Trophoblast cell (in vitro differentiated cells and primary cell): ENCODE results near the gene EPB41L2.

Experiments
- DNase-seq, 2 donors: peaks; one replicate each; pipeline ENCODE4 v3.0.0-alpha.2; 2016
- H2AFZ ChIP-seq: 2 replicates; pipeline ENCODE4 v1.6.1; 2013; ENCODE audit warnings: low read length, moderate library complexity, mild to moderate bottlenecking; ENCODE audit not compliant: insufficient read depth, poor library complexity
- H2AK5ac ChIP-seq: 2 replicates; pipeline ENCODE4 v1.6.1; 2013; ENCODE audit warnings: mild to moderate bottlenecking, low read length
- H2BK120ac ChIP-seq: 2 replicates; pipeline ENCODE4 v1.6.1; 2013; ENCODE audit warnings: low read length, mild to moderate bottlenecking, moderate library complexity; ENCODE audit not compliant: insufficient read depth, poor library complexity
- H2BK12ac ChIP-seq: 2 replicates; pipeline ENCODE4 v1.6.1; 2013; ENCODE audit warnings: mild to moderate bottlenecking, low read length, moderate library complexity
- H2BK5ac ChIP-seq: 2 replicates; pipeline ENCODE4 v1.6.1; 2013; ENCODE audit warnings: low read length, low read depth, moderate library complexity, mild to moderate bottlenecking; ENCODE audit not compliant: poor library complexity
- H3K14ac ChIP-seq: 2 replicates; pipeline ENCODE4 v1.6.1; 2013; ENCODE audit warnings: mild to moderate bottlenecking, low read length
- H3K18ac ChIP-seq: 2 replicates; pipeline ENCODE4 v1.6.1; 2013; ENCODE audit warnings: mild to moderate bottlenecking, low read length
- H3K23ac ChIP-seq: 2 replicates; pipeline ENCODE4 v1.6.1; 2013; ENCODE audit warnings: low read length
- H3K27ac ChIP-seq: 2 replicates; pipeline ENCODE4 v1.5.1; 2013; ENCODE audit warnings: low read depth, mild to moderate bottlenecking, inconsistent platforms, low read length, moderate library complexity
- H3K27me3 ChIP-seq: 2 replicates; pipeline ENCODE4 v1.6.1; 2013; ENCODE audit warnings: inconsistent platforms, mild to moderate bottlenecking, low read length, moderate library complexity; ENCODE audit not compliant: insufficient read depth
- H3K36me3 ChIP-seq, 2 experiments: 1 replicate in 1 of 2; 2 replicates in 1 of 2; pipeline ENCODE4 v1.6.1; 2013; ENCODE audit warnings: low read length in 2 of 2, mild to moderate bottlenecking in 2 of 2, moderate library complexity in 1 of 2; ENCODE audit not compliant: insufficient read depth in 2 of 2, control insufficient read depth in 1 of 2
- H3K4ac ChIP-seq: 2 replicates; pipeline ENCODE4 v1.6.1; 2013; ENCODE audit warnings: low read depth, mild to moderate bottlenecking, low read length, moderate library complexity
- H3K4me1 ChIP-seq, 2 experiments: 1 replicate in 1 of 2; 2 replicates in 1 of 2; pipeline ENCODE4 v1.6.1; 2013; ENCODE audit warnings: low read length in 2 of 2, mild to moderate bottlenecking in 2 of 2, moderate library complexity in 1 of 2; ENCODE audit not compliant: insufficient read depth in 2 of 2, control insufficient read depth in 1 of 2
- H3K4me2 ChIP-seq: 2 replicates; pipeline ENCODE4 v1.6.1; 2013; ENCODE audit warnings: inconsistent platforms, mild to moderate bottlenecking, low read length, moderate library complexity
- H3K4me3 ChIP-seq: 2 replicates; pipeline ENCODE4 v1.5.1; 2013; ENCODE audit warnings: mild to moderate bottlenecking, low read depth, low read length, inconsistent platforms
- H3K79me1 ChIP-seq: one replicate; pipeline ENCODE4 v1.6.1; 2013; ENCODE audit warnings: low read length
- H3K79me2 ChIP-seq: 2 replicates; pipeline ENCODE4 v1.6.1; 2013; ENCODE audit warnings: low read length, mild to moderate bottlenecking; ENCODE audit not compliant: control insufficient read depth, insufficient read depth, poor library complexity
- H3K9ac ChIP-seq: 2 replicates; pipeline ENCODE4 v1.6.1; 2013; ENCODE audit warnings: mild to moderate bottlenecking, low read length
- H3K9me3 ChIP-seq: 2 replicates; pipeline ENCODE4 v1.6.1; 2013; ENCODE audit warnings: low read depth, mild to moderate bottlenecking, control low read depth, inconsistent platforms, low read length; ENCODE audit not compliant: insufficient read depth
- H4K12ac ChIP-seq: 2 replicates; pipeline ENCODE4 v1.6.1; 2013; ENCODE audit warnings: low read depth, mild to moderate bottlenecking, low read length, moderate library complexity
- H4K8ac ChIP-seq: 2 replicates; pipeline ENCODE4 v1.6.1; 2013; ENCODE audit warnings: low read depth, mild to moderate bottlenecking, low read length, moderate library complexity
- H4K91ac ChIP-seq: one replicate; pipeline ENCODE4 v1.6.1; 2013; ENCODE audit warnings: low read depth, mild to moderate bottlenecking, low read length, moderate library complexity
- WGBS: extraction: QIAGEN DNeasy Blood & Tissue Kit; methylation state at CpG from one replicate; pipeline ENCODE4 v1.1.7; 2013; ENCODE audit warnings: missing lambda C conversion rate; ENCODE audit not compliant: insufficient read length, insufficient coverage; ENCODE audit errors: extremely low coverage; 5-methylcytosine and 5-hydroxymethylcytosine counted together

The EPB41L2 gene

GRCh38 chr6:130846501-130846900 lies 216.5 kb downstream of the EPB41L2 start:
- Histone ChIP-seq H3K4me3 (no peak overlapping the region), H2BK120ac (no peak overlapping the region), H3K27ac (no peak overlapping the region), H2BK12ac (no peak overlapping the region), H4K12ac (no peak overlapping the region), H3K4ac (no peak overlapping the region), H3K79me2 (no peaks in the 10 kb centered on the region), H2AK5ac (no peak overlapping the region), H3K79me1 (no peaks in the 10 kb centered on the region), H3K18ac (no peak overlapping the region), H3K23ac (no peak overlapping the region), H3K14ac (no peak overlapping the region), H4K8ac (no peak overlapping the region), H3K27me3 (no peaks in the 10 kb centered on the region), H3K4me1 (no peaks in the 10 kb centered on the region), H2AFZ (no peak overlapping the region), H3K9me3 (peaks cover 1% of the 10 kb centered on the region), H3K9ac (no peak overlapping the region), H2BK5ac (no peak overlapping the region), H3K4me2 (no peak overlapping the region), H3K36me3 (no peaks in the 10 kb centered on the region), H4K91ac (no peak overlapping the region)
- no peak for DNase-seq
- no CpG with 5 or more reads among the region's 1 CpG for WGBS

- no peaks in the 10 kb centered on the region for H3K27me3 ChIP-seq
- H2BK12ac ChIP-seq, result no peak overlapping the region
- no peak overlapping the region for H3K4me3 ChIP-seq
- no peaks in the 10 kb centered on the region for H3K79me1 ChIP-seq
- no peaks in the 10 kb centered on the region for H3K36me3 ChIP-seq
- no peak overlapping the region for H3K23ac ChIP-seq
- H3K9me3 ChIP-seq, result no peaks in the 10 kb centered on the region
- DNase-seq, result peak in 1 of 2 donors; percentile 72
- H2AFZ ChIP-seq, result no peak overlapping the region
- no peak overlapping the region for H3K27ac ChIP-seq
- H4K12ac ChIP-seq, result no peak overlapping the region
- H4K91ac ChIP-seq, result no peak overlapping the region
- no peaks in the 10 kb centered on the region for H3K4me1 ChIP-seq
- no peak overlapping the region for H4K8ac ChIP-seq
- H3K4me2 ChIP-seq, result no peak overlapping the region
- no peak overlapping the region for H3K4ac ChIP-seq
- no peak overlapping the region for H2BK120ac ChIP-seq
- H2AK5ac ChIP-seq, result no peak overlapping the region
- H3K14ac ChIP-seq, result no peak overlapping the region
- WGBS, result no CpG with 5 or more reads among the region's 3 CpGs
- H3K18ac ChIP-seq, result no peak overlapping the region
- H3K9ac ChIP-seq, result no peak overlapping the region
- H2BK5ac ChIP-seq, result no peak overlapping the region
- no peaks in the 10 kb centered on the region for H3K79me2 ChIP-seq
Measured at GRCh38 chr6:130843575-130844320, 219.3 kb downstream of the EPB41L2 start.

- no peak overlapping the region for H3K4me2 ChIP-seq
- H2BK12ac ChIP-seq, result no peak overlapping the region
- no peaks in the 10 kb centered on the region for H3K79me2 ChIP-seq
- H2BK120ac ChIP-seq, result no peak overlapping the region
- H3K18ac ChIP-seq, result no peak overlapping the region
- no peak overlapping the region for H4K91ac ChIP-seq
- no peak overlapping the region for H2BK5ac ChIP-seq
- H3K9me3 ChIP-seq, result no peaks in the 10 kb centered on the region
- H3K4me3 ChIP-seq, result no peak overlapping the region
- H3K27ac ChIP-seq, result no peak overlapping the region
- H4K8ac ChIP-seq, result no peak overlapping the region
- H3K23ac ChIP-seq, result no peak overlapping the region
- H3K36me3 ChIP-seq, result no peaks in the 10 kb centered on the region
- no peak overlapping the region for H3K14ac ChIP-seq
- H3K79me1 ChIP-seq, result no peaks in the 10 kb centered on the region
- DNase-seq, result no peak
- H3K4me1 ChIP-seq, result no peaks in the 10 kb centered on the region
- H3K27me3 ChIP-seq, result no peaks in the 10 kb centered on the region
- H2AK5ac ChIP-seq, result no peak overlapping the region
- H3K9ac ChIP-seq, result no peak overlapping the region
- no peak overlapping the region for H2AFZ ChIP-seq
- no peak overlapping the region for H4K12ac ChIP-seq
- H3K4ac ChIP-seq, result no peak overlapping the region
- no CpG with 5 or more reads among the region's 4 CpGs for WGBS
Measured at GRCh38 chr6:130841128-130841728, 221.8 kb downstream of the EPB41L2 start.

GRCh38 chr6:130840050-130840449 lies 223.0 kb downstream of the EPB41L2 start:
- H2BK5ac ChIP-seq, result no peak overlapping the region
- H3K9me3 ChIP-seq, result no peaks in the 10 kb centered on the region
- WGBS, result no CpG with 5 or more reads among the region's 2 CpGs
- no peak overlapping the region for H3K9ac ChIP-seq
- H3K18ac ChIP-seq, result no peak overlapping the region
- no peak overlapping the region for H3K4me2 ChIP-seq
- no peak overlapping the region for H4K8ac ChIP-seq
- H3K36me3 ChIP-seq, result no peaks in the 10 kb centered on the region
- no peak overlapping the region for H3K27ac ChIP-seq
- no peak overlapping the region for H3K23ac ChIP-seq
- no peaks in the 10 kb centered on the region for H3K79me1 ChIP-seq
- H2BK12ac ChIP-seq, result no peak overlapping the region
- H3K27me3 ChIP-seq, result no peaks in the 10 kb centered on the region
- H4K91ac ChIP-seq, result no peak overlapping the region
- no peak for DNase-seq
- no peak overlapping the region for H3K14ac ChIP-seq
- H2AFZ ChIP-seq, result no peak overlapping the region
- no peaks in the 10 kb centered on the region for H3K79me2 ChIP-seq
- H4K12ac ChIP-seq, result no peak overlapping the region
- no peaks in the 10 kb centered on the region for H3K4me1 ChIP-seq
- no peak overlapping the region for H2BK120ac ChIP-seq
- H2AK5ac ChIP-seq, result no peak overlapping the region
- H3K4me3 ChIP-seq, result no peak overlapping the region
- H3K4ac ChIP-seq, result no peak overlapping the region
